ENCODE data around the gene RANBP17. TPM values are rescaled to one million over a fixed set of nuclear protein-coding genes. Genes with fewer than 3 reads are reported as not detected.

The RANBP17 gene
- total and polyA plus RNA-seq, 2 donors (not counting 1 experiment from before 2014, with no cell fraction given): 3.1 to 3.5 TPM

GRCh38 chr5:171335616-171336015 is 473.8 kb downstream of the RANBP17 start:
- H3K36me3 ChIP-seq (ENCODE audit: control insufficient read depth, insufficient read depth, low read length): no peaks in the 10 kb centered on the region
- no peaks in the 10 kb centered on the region for H3K9me3 ChIP-seq (ENCODE audit: control insufficient read depth, insufficient read depth, low read depth, low read length)
- no peak overlapping the region for H2AFZ ChIP-seq (ENCODE audit: low read length)
- H3K4me3 ChIP-seq (replicated peaks in 1 of 4; ENCODE audit: control extremely low read depth in 1 of 4, insufficient read depth in 1 of 4, low read depth in 3 of 4, low read length in 4 of 4): no peak overlapping the region
- peaks cover 2% of the 10 kb centered on the region for H3K27me3 ChIP-seq (ENCODE audit: control insufficient read depth, insufficient read depth, low read length)
- H3K4me1 ChIP-seq (ENCODE audit: control insufficient read depth, extremely low read depth, insufficient read depth, low read length): no peaks in the 10 kb centered on the region
- H3K9ac ChIP-seq (ENCODE audit: insufficient read depth, low read length): no peak overlapping the region
- H3K79me2 ChIP-seq (ENCODE audit: control insufficient read depth, insufficient read depth, low read length): no peaks in the 10 kb centered on the region
- H3K4me2 ChIP-seq (ENCODE audit: extremely low read depth, insufficient read depth, low read length): no peak overlapping the region
- H4K20me1 ChIP-seq (ENCODE audit: control insufficient read depth, extremely low read depth, insufficient read depth, low read length): no peaks in the 10 kb centered on the region
- no peak for TF ChIP-seq CTCF (conservative IDR thresholded peaks at IDR 0.05 in 1 of 2, IDR thresholded peaks at IDR 0.05 in 1 of 2; ENCODE audit: low read depth in 1 of 2, low read length in 2 of 2)
- TF ChIP-seq EZH2 (IDR thresholded peaks at IDR 0.05; ENCODE audit: low read length, missing control alignments): no peak
- no peak for DNase-seq (ENCODE audit: low read depth in 2 of 2)
- H3K27ac ChIP-seq (ENCODE audit: insufficient read depth, low read length): no peak overlapping the region

GRCh38 chr5:171336521-171337209 is 474.8 kb downstream of the RANBP17 start:
- peaks cover 2% of the 10 kb centered on the region for H3K27me3 ChIP-seq (ENCODE audit: control insufficient read depth, insufficient read depth, low read length)
- no peaks in the 10 kb centered on the region for H3K9me3 ChIP-seq (ENCODE audit: control insufficient read depth, insufficient read depth, low read depth, low read length)
- H3K79me2 ChIP-seq (ENCODE audit: control insufficient read depth, insufficient read depth, low read length): no peaks in the 10 kb centered on the region
- no peaks in the 10 kb centered on the region for H3K36me3 ChIP-seq (ENCODE audit: control insufficient read depth, insufficient read depth, low read length)
- H3K4me3 ChIP-seq (replicated peaks in 1 of 4; ENCODE audit: control extremely low read depth in 1 of 4, insufficient read depth in 1 of 4, low read depth in 3 of 4, low read length in 4 of 4): peak overlapping the region; percentile 14 to 63 (median 40)
- peak; percentile 61 to 73 for DNase-seq (ENCODE audit: low read depth in 2 of 2)
- TF ChIP-seq CTCF (conservative IDR thresholded peaks at IDR 0.05 in 1 of 2, IDR thresholded peaks at IDR 0.05 in 1 of 2; ENCODE audit: low read depth in 1 of 2, low read length in 2 of 2) (peak; percentile 75 to 87), EZH2 (IDR thresholded peaks at IDR 0.05; ENCODE audit: low read length, missing control alignments) (peak; percentile 50)
- H2AFZ ChIP-seq (ENCODE audit: low read length): peak overlapping the region; percentile 68
- no peak overlapping the region for H3K27ac ChIP-seq (ENCODE audit: insufficient read depth, low read length)
- no peak overlapping the region for H3K9ac ChIP-seq (ENCODE audit: insufficient read depth, low read length)
- peak overlapping the region; percentile 76 for H3K4me2 ChIP-seq (ENCODE audit: extremely low read depth, insufficient read depth, low read length)
- no peaks in the 10 kb centered on the region for H4K20me1 ChIP-seq (ENCODE audit: control insufficient read depth, extremely low read depth, insufficient read depth, low read length)
- no peaks in the 10 kb centered on the region for H3K4me1 ChIP-seq (ENCODE audit: control insufficient read depth, extremely low read depth, insufficient read depth, low read length)

GRCh38 chr5:171337210-171337569 is 475.4 kb downstream of the RANBP17 start:
- no peaks in the 10 kb centered on the region for H3K4me1 ChIP-seq (ENCODE audit: control insufficient read depth, extremely low read depth, insufficient read depth, low read length)
- H3K27me3 ChIP-seq (ENCODE audit: control insufficient read depth, insufficient read depth, low read length): peaks cover 2% of the 10 kb centered on the region
- no peak for DNase-seq (ENCODE audit: low read depth in 2 of 2)
- H4K20me1 ChIP-seq (ENCODE audit: control insufficient read depth, extremely low read depth, insufficient read depth, low read length): no peaks in the 10 kb centered on the region
- no peak overlapping the region for H3K27ac ChIP-seq (ENCODE audit: insufficient read depth, low read length)
- H2AFZ ChIP-seq (ENCODE audit: low read length): peak overlapping the region; percentile 17
- H3K4me2 ChIP-seq (ENCODE audit: extremely low read depth, insufficient read depth, low read length): peak overlapping the region; percentile 76
- no peaks in the 10 kb centered on the region for H3K36me3 ChIP-seq (ENCODE audit: control insufficient read depth, insufficient read depth, low read length)
- H3K79me2 ChIP-seq (ENCODE audit: control insufficient read depth, insufficient read depth, low read length): no peaks in the 10 kb centered on the region
- no peak overlapping the region for H3K9ac ChIP-seq (ENCODE audit: insufficient read depth, low read length)
- no peak for TF ChIP-seq CTCF (conservative IDR thresholded peaks at IDR 0.05 in 1 of 2, IDR thresholded peaks at IDR 0.05 in 1 of 2; ENCODE audit: low read depth in 1 of 2, low read length in 2 of 2)
- no peak for TF ChIP-seq EZH2 (IDR thresholded peaks at IDR 0.05; ENCODE audit: low read length, missing control alignments)
- H3K9me3 ChIP-seq (ENCODE audit: control insufficient read depth, insufficient read depth, low read depth, low read length): no peaks in the 10 kb centered on the region
- peak overlapping the region; percentile 14 to 63 (median 40) for H3K4me3 ChIP-seq (replicated peaks in 1 of 4; ENCODE audit: control extremely low read depth in 1 of 4, insufficient read depth in 1 of 4, low read depth in 3 of 4, low read length in 4 of 4)

Data from fibroblast of lung (primary cell).